PC-3 (cell line): Measurements from ENCODE around the gene TNFRSF18.

ENCODE experiments used
- CTCF ChIP-seq: fragments of 300-600 bp; sonication (generic); conservative IDR thresholded peaks from 2 replicates; pipeline ENCODE4 v1.5.1; 2017; ENCODE audit warnings: antibody characterized with exemption, low read depth, mild to moderate bottlenecking, low read length
- EZH2 ChIP-seq: fragments of 300-600 bp; sonication (generic); IDR thresholded peaks from one replicate; pipeline ENCODE4 v1.6.1; 2017; ENCODE audit warnings: antibody characterized with exemption, mild to moderate bottlenecking, low read length; ENCODE audit not compliant: unreplicated experiment
- EZH2phosphoT487 ChIP-seq: fragments of 300-600 bp; sonication (generic); IDR thresholded peaks from 2 replicates; pipeline ENCODE4 v1.6.1; 2018; ENCODE audit warnings: mild to moderate bottlenecking, antibody characterized with exemption, low read length, borderline replicate concordance

- TF ChIP-seq EZH2phosphoT487 (no peak), EZH2 (no peak), CTCF (no peak)
These were observed 38.4 kb downstream of the TNFRSF18 start for GRCh38 chr1:1167841-1168450.
